ENCODE measurements around the gene ANKRD9. TPM values are rescaled to one million over a fixed set of nuclear protein-coding genes. Genes with fewer than 3 reads are reported as not detected.

Gene ANKRD9
- total RNA-seq, 1 donor from 2014 or later = 18.0 TPM

DNA sequence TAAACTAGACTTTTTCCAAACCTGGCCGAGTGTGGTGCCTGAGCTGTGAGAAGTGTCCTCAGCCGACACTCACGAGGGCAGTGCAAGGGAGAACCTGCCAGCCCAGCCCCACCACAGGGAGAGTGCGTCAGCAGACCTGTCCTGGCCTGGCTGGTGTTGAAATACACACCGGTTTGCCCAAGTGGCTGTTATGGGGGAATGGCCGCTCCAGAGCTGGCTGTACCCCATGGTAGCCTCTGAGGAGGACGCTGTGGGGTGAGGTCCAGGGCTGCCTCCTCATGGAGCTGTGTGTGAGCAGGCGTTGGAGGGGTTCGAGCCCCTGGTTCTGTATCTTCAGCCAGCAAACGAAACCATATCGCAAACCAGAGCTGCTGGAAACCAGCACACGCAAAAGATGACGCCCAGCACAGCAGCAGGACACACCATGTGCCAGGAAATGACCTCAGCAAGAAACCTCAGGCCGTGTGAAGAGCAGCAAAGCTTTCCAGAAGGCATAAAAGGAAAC lies 9.4 kb downstream of the ANKRD9 start:
- Mint-ChIP-seq H3K27me3 (ENCODE audit: low read depth) (no peaks in the 10 kb centered on the region), H3K4me3 (ENCODE audit: unreplicated experiment) (no peak overlapping the region), H3K9me3 (ENCODE audit: low read depth) (no peaks in the 10 kb centered on the region), H3K4me1 (ENCODE audit: low read depth) (peaks cover 7% of the 10 kb centered on the region), H3K27ac (ENCODE audit: unreplicated experiment) (no peak overlapping the region), H3K36me3 (ENCODE audit: low read depth) (peaks cover 9% of the 10 kb centered on the region)
- TF ChIP-seq CTCF (IDR thresholded peaks at IDR 0.05) = no peak
- DNase-seq (ENCODE audit: low spot score) = peak; percentile 82

- peak; percentile 72 for DNase-seq (ENCODE audit: low spot score)
- TF ChIP-seq CTCF (IDR thresholded peaks at IDR 0.05) = no peak
- Mint-ChIP-seq H3K36me3 (ENCODE audit: low read depth) (peaks cover 9% of the 10 kb centered on the region), H3K9me3 (ENCODE audit: low read depth) (no peaks in the 10 kb centered on the region), H3K27me3 (ENCODE audit: low read depth) (no peaks in the 10 kb centered on the region), H3K27ac (ENCODE audit: unreplicated experiment) (no peak overlapping the region), H3K4me1 (ENCODE audit: low read depth) (peaks cover 7% of the 10 kb centered on the region), H3K4me3 (ENCODE audit: unreplicated experiment) (no peak overlapping the region)
These were observed 10.0 kb downstream of the ANKRD9 start for GRCh38 chr14:102499401-102500157.

DNA sequence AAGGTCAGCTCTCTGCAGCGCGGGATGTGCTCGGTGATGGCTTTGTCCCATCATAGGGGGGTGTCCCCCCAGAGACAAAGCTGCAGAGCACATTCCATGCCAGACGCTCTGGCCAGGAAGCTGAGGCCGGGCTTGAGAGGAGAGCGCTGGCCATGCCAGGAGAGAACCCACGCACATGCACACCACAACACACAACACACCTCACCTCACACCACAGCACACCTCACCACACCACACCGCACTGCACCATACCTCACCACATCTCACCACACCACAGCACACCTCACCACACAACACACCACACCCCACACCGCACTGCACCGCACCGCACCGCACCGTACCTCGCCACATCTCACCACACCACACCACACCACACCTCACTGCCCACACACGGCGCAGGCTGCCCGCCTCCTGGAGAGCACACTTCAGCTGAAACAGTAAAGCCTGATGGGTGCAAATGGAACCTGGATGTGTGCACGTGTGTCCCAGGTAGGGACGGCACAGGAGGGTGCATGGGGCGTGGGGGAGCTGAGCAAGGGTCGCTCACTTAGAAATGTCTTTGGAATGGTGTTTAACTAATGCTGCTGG lies 10.8 kb downstream of the ANKRD9 start:
- Mint-ChIP-seq H3K27ac (ENCODE audit: unreplicated experiment) (no peak overlapping the region), H3K9me3 (ENCODE audit: low read depth) (no peaks in the 10 kb centered on the region), H3K4me3 (ENCODE audit: unreplicated experiment) (no peak overlapping the region), H3K27me3 (ENCODE audit: low read depth) (no peaks in the 10 kb centered on the region), H3K4me1 (ENCODE audit: low read depth) (peaks cover 7% of the 10 kb centered on the region), H3K36me3 (ENCODE audit: low read depth) (peaks cover 9% of the 10 kb centered on the region)
- DNase-seq (ENCODE audit: low spot score) = no peak
- TF ChIP-seq CTCF (IDR thresholded peaks at IDR 0.05) = no peak

DNA sequence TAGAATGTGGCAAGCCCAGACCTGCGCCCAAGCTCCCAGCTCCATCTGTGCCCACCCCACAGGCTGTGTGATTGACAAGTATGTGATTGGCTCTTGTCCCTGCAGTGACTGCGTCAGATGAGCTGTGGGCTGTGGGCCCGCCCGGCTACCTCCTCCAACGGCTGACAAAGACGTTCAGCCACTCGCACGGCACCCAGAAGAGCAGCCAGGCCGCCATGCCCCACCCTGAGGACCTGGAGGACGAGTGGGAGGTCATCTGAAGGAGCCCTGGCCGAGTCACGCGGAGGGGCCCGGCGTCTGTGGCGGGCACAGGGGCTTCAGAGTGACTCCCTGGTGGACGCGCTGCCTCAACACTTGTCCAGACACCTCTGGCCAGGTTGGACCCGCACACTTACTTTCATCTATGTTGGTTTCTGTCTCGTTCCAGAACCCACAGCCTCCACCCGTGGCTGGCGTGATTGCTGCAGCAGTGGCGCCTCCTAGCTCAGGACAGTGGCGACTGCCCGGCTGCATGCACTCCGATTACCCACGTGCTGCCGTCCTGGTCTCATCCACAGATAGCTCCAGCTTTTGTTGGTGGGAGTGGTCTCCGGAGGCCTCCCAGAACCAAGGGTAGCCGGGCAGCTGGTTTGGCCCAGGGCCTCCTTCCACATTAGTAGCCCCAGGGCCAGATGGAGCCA lies 11.4 kb downstream of the ANKRD9 start:
- H3K9me3 Mint-ChIP-seq (ENCODE audit: low read depth) = no peaks in the 10 kb centered on the region
- no peak overlapping the region for H3K4me3 Mint-ChIP-seq (ENCODE audit: unreplicated experiment)
- TF ChIP-seq CTCF (IDR thresholded peaks at IDR 0.05) = peak; percentile 52

More for the DNA sequence above, 11.4 kb downstream of the ANKRD9 start:
- no peaks in the 10 kb centered on the region for H3K27me3 Mint-ChIP-seq (ENCODE audit: low read depth)
- H3K4me1 Mint-ChIP-seq (ENCODE audit: low read depth) = peaks cover 7% of the 10 kb centered on the region
- H3K27ac Mint-ChIP-seq (ENCODE audit: unreplicated experiment) = no peak overlapping the region
- peaks cover 9% of the 10 kb centered on the region for H3K36me3 Mint-ChIP-seq (ENCODE audit: low read depth)
- no peak for DNase-seq (ENCODE audit: low spot score)
